ENCODE data around the gene SCN1B. TPM values are rescaled to one million over a fixed set of nuclear protein-coding genes. Genes with fewer than 3 reads are reported as not detected.

SCN1B gene
- total and polyA plus RNA-seq, 2 of the 13 experiments (the other 11 are each of a cell fraction or from before 2014, with no cell fraction given): 2.7 to 20.1 TPM

- peak; percentile 75 for TF ChIP-seq RERE (CRISPR knock-in tag; IDR thresholded peaks at IDR 0.05; ENCODE audit: low read depth)
- TF ChIP-seq TOPORS (CRISPR knock-in tag; IDR thresholded peaks at IDR 0.05): peak; percentile 61; the same call in 1 of the 2 replicates
- TF ChIP-seq ZNF24 (IDR thresholded peaks at IDR 0.05): no peak
- no peak for TF ChIP-seq CHD4 (IDR thresholded peaks at IDR 0.05; ENCODE audit: borderline replicate concordance, low read length)
- 0 out of 2 replicates have a peak, but pooled peaks have one; percentile 35 for TF ChIP-seq ZNF800 (CRISPR knock-in tag; IDR thresholded peaks at IDR 0.05)
- TF ChIP-seq SNAI1 (CRISPR knock-in tag; IDR thresholded peaks at IDR 0.05; ENCODE audit: borderline replicate concordance): peak; percentile 98
- TF ChIP-seq ZNF407 (CRISPR knock-in tag; IDR thresholded peaks at IDR 0.05; ENCODE audit: not compliant biosample characterization): peak; percentile 73
- peak; percentile 99 for TF ChIP-seq HNRNPL (IDR thresholded peaks at IDR 0.05; ENCODE audit: low read depth, low read length)
- peak; percentile 52; the same call in 1 of the 2 replicates for TF ChIP-seq MTERF4 (CRISPR knock-in tag; IDR thresholded peaks at IDR 0.05)
- TF ChIP-seq HCFC1 (IDR thresholded peaks at IDR 0.05; ENCODE audit: low read depth, low read length): no peak
- peak; percentile 98 for TF ChIP-seq TARDBP (CRISPR knock-in tag; IDR thresholded peaks at IDR 0.05)
Observed at GRCh38 chr19:35040826-35041547, 10.7 kb downstream of the SCN1B start (continued).
